Dendritic cell treated with granulocyte-macrophage colony-stimulating factor and Interleukin-4, amounts not matched to agents 40 ng/mL and 50 ng/mL, for 4 days (primary cell): ENCODE data around the gene UNKL.

Source experiments
- H3K27ac Mint-ChIP-seq: one replicate; pipeline ENCODE4 v1.8.0; 2022; ENCODE audit warnings: mild to moderate bottlenecking, mixed read lengths
- H3K27me3 Mint-ChIP-seq: one replicate; pipeline ENCODE4 v1.8.0; 2022; ENCODE audit warnings: mild to moderate bottlenecking, mixed read lengths
- H3K36me3 Mint-ChIP-seq: one replicate; pipeline ENCODE4 v1.8.0; 2022; ENCODE audit warnings: low read depth, mixed read lengths
- H3K4me1 Mint-ChIP-seq: one replicate; pipeline ENCODE4 v1.8.0; 2022; ENCODE audit warnings: low read depth, mixed read lengths
- H3K4me3 Mint-ChIP-seq: one replicate; pipeline ENCODE4 v1.8.0; 2022; ENCODE audit warnings: mild to moderate bottlenecking, moderate library complexity, mixed read lengths
- H3K9me3 Mint-ChIP-seq: one replicate; pipeline ENCODE4 v1.8.0; 2022; ENCODE audit warnings: mixed read lengths
- intact Hi-C: fragments of 100-400 bp; cut with micrococcal nuclease; formaldehyde crosslinking; loops from one replicate; pipeline ENCODE4 v1.15.0; 2022

Gene UNKL

DNA sequence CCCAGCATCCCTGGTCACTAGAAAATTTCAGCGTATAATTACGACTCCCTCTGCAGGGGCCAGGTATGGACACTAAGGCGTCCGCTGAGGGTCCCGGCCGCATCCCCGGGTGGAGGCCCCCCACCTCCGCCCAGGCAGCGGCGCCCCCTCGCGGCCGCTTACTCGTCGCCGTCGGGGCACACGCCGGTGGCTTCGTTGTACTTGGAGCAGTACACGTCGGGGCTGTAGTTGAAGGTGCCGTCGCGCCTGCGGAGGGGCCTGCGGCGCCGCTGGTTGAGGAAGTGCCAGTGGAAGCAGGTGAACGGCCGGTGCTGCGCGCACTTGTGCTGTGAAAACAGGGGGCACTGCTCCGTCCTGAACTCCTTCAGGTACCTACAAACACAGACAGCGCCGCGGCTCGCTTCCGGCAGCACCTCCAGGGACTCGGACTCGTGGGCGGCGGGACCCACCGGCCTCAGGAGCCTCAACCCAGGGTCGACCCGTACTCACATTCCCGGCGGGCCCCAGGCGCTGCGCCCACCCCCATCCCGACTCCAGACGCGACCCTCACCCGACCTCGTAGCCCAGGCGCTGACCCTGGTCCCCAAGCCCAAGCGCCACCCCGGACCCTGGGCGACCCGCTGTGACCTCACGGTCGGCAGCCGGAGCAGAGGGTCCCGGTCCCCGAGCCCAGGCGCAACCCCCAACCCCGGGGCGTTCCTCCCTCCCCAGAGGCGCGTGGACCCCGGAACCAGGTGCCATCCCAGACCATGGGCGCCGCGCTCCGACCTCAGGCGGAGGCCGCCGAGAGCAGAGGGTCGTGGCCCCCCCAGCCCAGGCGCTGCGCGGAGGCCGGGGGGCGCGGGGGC lies 596 bp downstream of the UNKL start:
- intact Hi-C loops = loop anchor here (10.0 kb wide), 1 partner anchor 49 kb away; no protein-coding TSS in a partner anchor

DNA sequence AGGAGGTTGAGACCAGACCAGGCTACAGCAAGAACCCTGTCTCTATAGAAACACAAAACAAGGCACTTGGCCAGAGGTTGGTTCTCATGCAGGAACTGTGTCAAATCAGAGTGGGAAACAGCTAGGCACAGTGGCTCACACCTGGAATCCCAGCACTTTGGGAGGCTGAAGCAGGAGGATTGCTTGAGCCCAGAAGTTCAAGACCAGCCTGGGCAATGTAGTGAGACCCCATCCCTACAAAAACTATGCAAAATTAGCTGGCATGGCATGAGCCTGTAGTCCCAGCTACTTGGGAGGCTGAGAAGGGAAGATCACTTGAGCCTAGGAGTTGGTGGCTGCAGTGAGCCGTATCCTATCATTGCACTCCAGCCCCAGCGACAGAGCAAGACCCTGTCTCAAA lies 1.7 kb downstream of the UNKL start:
- peaks cover 24% of the 10 kb centered on the region for H3K4me1 Mint-ChIP-seq
- H3K27me3 Mint-ChIP-seq = no peaks in the 10 kb centered on the region
- H3K4me3 Mint-ChIP-seq = peak overlapping the region; percentile 13
- H3K27ac Mint-ChIP-seq = no peak overlapping the region
- H3K36me3 Mint-ChIP-seq = peaks cover 37% of the 10 kb centered on the region
- intact Hi-C loops = loop anchor here (10.0 kb wide), 1 partner anchor 48 kb away; no protein-coding TSS in a partner anchor
- no peaks in the 10 kb centered on the region for H3K9me3 Mint-ChIP-seq

More for the DNA sequence above, 596 bp downstream of the UNKL start:
- H3K36me3 Mint-ChIP-seq = peaks cover 42% of the 10 kb centered on the region
- peak overlapping the region; percentile 82 for H3K4me3 Mint-ChIP-seq
- H3K27ac Mint-ChIP-seq = peak overlapping the region; percentile 79
- H3K27me3 Mint-ChIP-seq = no peaks in the 10 kb centered on the region
- H3K9me3 Mint-ChIP-seq = no peaks in the 10 kb centered on the region
- H3K4me1 Mint-ChIP-seq = peaks cover 23% of the 10 kb centered on the region

DNA sequence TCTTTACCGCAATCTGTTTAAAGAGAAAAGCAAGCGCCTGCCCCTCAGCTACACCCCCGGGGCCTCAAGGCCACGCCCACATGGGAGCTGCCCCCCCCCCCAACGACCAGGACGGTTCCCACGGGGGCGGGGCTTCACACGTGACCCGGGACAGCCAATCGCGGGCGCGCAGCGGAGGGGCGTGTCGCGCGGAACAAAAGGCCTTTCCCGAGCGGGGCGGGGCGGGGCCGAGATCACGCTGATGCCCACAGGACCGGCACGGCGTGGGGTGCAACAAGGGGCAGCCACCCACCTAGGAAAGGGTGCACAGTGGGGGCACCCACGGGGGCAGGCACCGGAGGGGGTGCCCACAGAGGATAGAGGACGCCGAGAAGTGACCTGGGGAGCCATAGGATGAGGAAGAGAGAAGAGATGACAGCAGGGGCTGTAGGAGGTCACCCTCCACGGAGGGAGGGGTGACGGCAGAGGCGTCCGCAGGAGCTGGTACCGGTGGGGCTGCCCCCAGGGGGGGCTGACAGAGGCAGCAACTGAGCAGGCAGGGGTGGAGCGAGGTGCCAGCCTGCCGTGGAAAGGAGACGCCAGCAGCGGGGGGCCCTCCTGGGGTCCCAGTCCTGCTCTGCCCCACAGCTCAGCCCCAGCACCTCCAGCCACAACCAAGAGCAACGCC lies 6.2 kb downstream of the UNKL start:
- H3K27ac Mint-ChIP-seq = peak overlapping the region; percentile 65
- peak overlapping the region; percentile 93 for H3K4me3 Mint-ChIP-seq
- peaks cover 17% of the 10 kb centered on the region for H3K4me1 Mint-ChIP-seq
- no peaks in the 10 kb centered on the region for H3K27me3 Mint-ChIP-seq
- no peaks in the 10 kb centered on the region for H3K9me3 Mint-ChIP-seq
- intact Hi-C loops = loop anchor here (10.0 kb wide), 1 partner anchor 94 kb away; no protein-coding TSS in a partner anchor
- peaks cover 81% of the 10 kb centered on the region for H3K36me3 Mint-ChIP-seq

DNA sequence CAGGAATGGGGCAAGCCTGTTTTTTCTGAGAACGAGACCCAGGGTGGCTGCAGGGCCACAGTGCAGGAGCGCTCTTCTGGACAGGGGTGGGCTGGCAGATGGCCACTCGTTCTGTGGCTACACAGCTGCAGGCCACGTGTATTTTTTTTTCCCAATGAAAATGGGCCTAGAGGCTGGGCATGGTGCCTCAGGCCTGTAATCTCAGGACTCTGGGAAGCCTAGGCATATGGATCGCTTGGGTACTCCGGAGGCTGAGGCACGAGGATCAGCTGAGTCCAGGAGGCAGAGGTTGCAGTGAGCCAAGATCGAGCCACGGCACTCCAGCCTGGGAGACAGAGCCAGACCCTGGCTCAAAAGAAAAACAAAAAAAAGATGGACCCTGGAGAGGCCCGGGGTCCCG lies 6.8 kb downstream of the UNKL start:
- no peaks in the 10 kb centered on the region for H3K27me3 Mint-ChIP-seq
- peak overlapping the region; percentile 93 for H3K4me3 Mint-ChIP-seq
- H3K36me3 Mint-ChIP-seq = peaks cover 84% of the 10 kb centered on the region
- H3K9me3 Mint-ChIP-seq = no peaks in the 10 kb centered on the region
- intact Hi-C loops = loop anchor here (10.0 kb wide), 1 partner anchor 93 kb away; no protein-coding TSS in a partner anchor
- peak overlapping the region; percentile 65 for H3K27ac Mint-ChIP-seq
- H3K4me1 Mint-ChIP-seq = peaks cover 17% of the 10 kb centered on the region

DNA sequence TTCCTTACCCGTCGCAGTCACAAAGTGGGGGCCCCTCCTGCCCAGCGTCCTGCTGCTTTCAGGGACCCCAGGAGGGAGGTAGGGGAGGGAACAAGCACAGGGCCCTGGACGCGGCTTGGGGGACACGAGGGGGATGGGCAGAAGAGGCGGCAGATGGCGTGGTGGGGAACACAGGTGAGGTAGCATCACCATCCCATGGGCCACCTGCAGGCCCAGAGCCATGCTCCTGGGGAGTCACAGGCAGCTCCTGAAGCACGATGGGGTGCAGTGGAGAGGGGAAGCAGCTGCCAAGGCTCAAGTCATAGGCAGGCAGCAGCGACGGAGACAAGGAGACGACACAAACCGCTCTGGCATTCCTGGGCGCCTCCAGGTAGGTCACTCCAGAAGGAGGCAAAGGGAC lies 10.8 kb downstream of the UNKL start:
- H3K4me1 Mint-ChIP-seq = peaks cover 12% of the 10 kb centered on the region
- no peaks in the 10 kb centered on the region for H3K27me3 Mint-ChIP-seq
- H3K36me3 Mint-ChIP-seq = peaks cover 95% of the 10 kb centered on the region
- intact Hi-C loops = loop anchor here (10.0 kb wide), 1 partner anchor 89 kb away; no protein-coding TSS in a partner anchor
- H3K4me3 Mint-ChIP-seq = no peak overlapping the region
- H3K9me3 Mint-ChIP-seq = no peaks in the 10 kb centered on the region
- H3K27ac Mint-ChIP-seq = no peak overlapping the region

DNA sequence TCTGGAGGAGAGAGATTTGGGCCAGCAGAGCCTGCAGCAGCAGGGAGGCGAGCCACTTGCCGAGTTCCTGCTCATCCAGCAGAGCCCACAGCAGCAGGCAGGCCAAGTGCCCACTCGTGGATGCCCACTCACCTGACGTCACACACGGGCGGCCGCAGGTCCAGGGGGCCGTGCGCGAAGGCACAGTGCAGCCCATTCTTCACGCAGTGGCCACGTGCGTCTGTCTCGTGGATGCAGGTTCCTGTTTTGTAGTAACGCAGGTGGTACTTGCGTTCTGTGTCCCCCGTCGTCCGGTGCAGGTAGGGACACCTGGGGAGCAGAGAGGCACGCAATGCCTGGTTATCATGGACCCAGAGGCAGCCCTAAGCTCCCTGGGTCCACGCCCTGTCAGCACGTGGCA lies 11.5 kb downstream of the UNKL start:
- Mint-ChIP-seq H3K36me3 (peaks cover 98% of the 10 kb centered on the region), H3K9me3 (no peaks in the 10 kb centered on the region), H3K27me3 (no peaks in the 10 kb centered on the region), H3K4me1 (peaks cover 5% of the 10 kb centered on the region), H3K27ac (no peak overlapping the region), H3K4me3 (no peak overlapping the region)
- intact Hi-C loops = loop anchor here (10.0 kb wide), 1 partner anchor 88 kb away; no protein-coding TSS in a partner anchor

DNA sequence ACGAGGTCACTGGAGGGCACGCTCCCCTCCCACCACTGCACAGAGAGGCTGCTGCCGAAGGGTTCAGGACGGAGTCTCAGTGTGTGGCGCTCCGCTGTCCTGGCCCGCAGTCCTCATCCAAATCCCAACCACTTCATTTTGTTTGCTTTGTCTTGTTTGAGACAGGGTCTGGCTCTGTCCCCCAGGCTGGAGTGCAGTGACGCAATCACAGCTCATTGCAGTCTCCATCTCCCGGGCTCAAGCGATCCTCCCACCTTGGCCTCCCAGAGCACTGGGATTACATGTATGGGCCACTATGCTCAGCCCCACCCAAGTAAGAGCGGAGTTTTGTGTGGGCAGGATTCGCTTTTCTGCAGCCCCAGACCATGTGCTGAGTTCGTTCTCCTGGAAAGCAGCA lies 12.7 kb downstream of the UNKL start:
- intact Hi-C loops = loop anchor here (10.0 kb wide), 1 partner anchor 87 kb away; no protein-coding TSS in a partner anchor
- H3K36me3 Mint-ChIP-seq = peaks cover 96% of the 10 kb centered on the region
- H3K27ac Mint-ChIP-seq = no peak overlapping the region
- no peak overlapping the region for H3K4me3 Mint-ChIP-seq
- H3K27me3 Mint-ChIP-seq = no peaks in the 10 kb centered on the region
- no peaks in the 10 kb centered on the region for H3K9me3 Mint-ChIP-seq
- no peaks in the 10 kb centered on the region for H3K4me1 Mint-ChIP-seq

DNA sequence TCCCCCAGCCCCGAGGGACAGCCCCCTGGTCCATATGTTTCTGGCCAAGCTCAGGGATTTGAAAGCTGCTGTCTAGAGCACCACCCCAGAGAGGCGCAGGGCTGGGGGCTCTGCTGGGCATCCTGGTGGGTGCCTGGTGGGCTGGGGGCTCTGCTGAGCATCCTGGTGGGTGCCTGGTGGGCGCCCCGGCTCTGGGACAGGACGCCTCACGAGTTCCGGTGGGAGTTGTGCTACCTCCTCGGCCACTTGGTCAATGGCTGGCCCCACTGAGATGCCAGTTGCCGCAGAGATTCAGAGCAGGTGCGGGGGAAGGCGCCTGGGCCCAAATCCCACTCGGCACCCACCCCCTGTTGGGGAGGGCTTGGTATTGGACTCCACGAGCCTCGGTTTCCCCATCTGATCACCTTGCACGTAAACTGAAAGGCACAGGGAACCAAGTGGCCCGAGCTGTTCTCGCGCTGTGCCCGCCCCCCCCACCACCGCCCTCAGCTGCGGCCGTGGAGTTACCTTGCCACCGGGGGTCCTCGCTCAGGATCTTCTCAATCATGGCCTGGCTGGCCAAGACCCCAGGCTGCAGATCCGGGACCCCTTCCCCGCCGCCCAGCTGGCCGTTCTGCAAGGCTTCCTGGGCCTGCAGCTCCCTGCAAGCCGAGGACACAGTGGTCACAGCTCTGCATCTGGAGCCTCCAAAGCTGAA lies 13.3 kb downstream of the UNKL start:
- Mint-ChIP-seq H3K4me3 (no peak overlapping the region), H3K27me3 (no peaks in the 10 kb centered on the region), H3K36me3 (peaks cover 96% of the 10 kb centered on the region), H3K9me3 (no peaks in the 10 kb centered on the region), H3K27ac (no peak overlapping the region), H3K4me1 (no peaks in the 10 kb centered on the region)
- intact Hi-C loops = loop anchor here (10.0 kb wide), 1 partner anchor 86 kb away; no protein-coding TSS in a partner anchor

DNA sequence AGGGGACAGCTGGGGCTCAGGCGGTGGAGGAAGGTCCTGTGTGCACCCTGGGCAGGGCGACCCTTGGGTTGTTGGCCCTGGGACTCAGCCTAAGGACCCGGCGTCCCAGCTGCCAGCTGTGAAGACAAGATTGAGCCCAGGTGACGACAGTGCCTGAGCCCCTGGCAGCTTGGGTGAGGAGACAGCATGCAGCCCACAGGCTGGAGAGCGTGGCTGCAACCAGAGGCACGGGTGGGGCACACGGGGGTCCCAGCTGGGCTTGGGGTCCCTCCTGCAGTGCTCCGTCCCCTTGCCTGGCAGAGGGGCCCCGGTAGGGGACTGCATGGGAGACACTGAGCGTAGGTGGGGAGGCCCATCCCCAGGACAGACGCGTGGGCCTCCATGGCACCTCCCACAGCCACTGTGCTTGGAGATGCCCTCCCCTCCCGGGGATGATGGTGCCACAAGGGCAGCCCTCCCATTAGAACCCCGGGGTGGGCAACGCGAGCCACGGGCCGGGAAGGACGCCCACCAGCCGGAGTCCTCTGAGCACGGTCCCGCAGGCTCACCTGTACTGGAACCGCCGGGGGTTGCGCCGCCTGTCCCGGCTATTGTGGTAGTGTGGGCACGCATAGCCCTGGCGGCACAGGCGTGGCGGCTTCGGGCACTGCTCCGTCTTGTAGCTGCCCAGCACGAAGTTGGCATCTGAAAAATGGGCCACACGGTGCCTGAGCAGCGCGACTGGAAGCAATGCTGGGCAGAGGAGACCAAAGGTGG lies 15.5 kb downstream of the UNKL start:
- Mint-ChIP-seq H3K4me1 (no peaks in the 10 kb centered on the region), H3K36me3 (peaks cover 96% of the 10 kb centered on the region), H3K4me3 (no peak overlapping the region), H3K27ac (no peak overlapping the region), H3K27me3 (no peaks in the 10 kb centered on the region), H3K9me3 (no peaks in the 10 kb centered on the region)
- intact Hi-C loops = no loop called here

DNA sequence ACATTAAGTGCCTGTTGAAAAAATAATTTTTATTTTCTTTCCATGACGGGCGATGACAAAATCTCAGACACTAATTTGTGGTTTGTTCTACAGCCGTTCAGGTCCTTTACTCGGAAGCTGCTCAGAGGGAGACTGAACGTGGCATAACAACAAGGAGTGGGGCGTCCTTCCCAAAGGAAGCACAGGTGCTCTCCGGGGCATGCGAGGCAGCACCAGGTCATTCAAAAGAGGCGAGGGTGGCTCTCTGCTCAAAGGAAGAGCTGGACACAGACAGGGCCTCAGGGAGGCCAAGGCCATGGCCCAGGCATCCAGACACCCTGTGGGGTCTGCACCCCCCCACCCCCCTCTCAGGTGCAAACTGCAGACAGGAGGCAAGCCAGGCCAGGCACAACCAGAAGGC lies 16.2 kb downstream of the UNKL start:
- Mint-ChIP-seq H3K4me3 (no peak overlapping the region), H3K27ac (no peak overlapping the region), H3K27me3 (no peaks in the 10 kb centered on the region), H3K9me3 (no peaks in the 10 kb centered on the region), H3K4me1 (no peaks in the 10 kb centered on the region), H3K36me3 (peaks cover 96% of the 10 kb centered on the region)
- intact Hi-C loops = no loop called here

DNA sequence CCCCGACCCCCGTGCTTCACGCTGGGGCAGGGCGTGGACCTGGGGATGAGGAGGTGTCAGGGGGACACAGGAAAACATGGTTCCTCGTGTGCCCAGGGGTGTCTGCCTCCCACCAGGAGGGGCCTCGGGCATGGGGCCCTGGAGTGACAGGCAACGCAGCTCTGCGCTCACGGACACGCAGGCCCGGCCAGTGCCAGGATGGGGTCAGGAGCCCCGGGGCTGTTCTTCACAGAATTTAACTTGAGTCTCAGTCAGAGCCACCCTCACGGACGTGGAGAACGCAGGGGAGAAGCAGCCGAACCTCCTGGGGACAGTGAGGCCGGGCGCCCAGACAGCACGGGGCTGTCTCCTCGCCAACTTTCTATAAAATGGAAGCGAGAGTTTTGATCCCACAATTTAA lies 16.7 kb downstream of the UNKL start:
- no peaks in the 10 kb centered on the region for H3K4me1 Mint-ChIP-seq
- intact Hi-C loops = no loop called here
- H3K36me3 Mint-ChIP-seq = peaks cover 96% of the 10 kb centered on the region
- H3K27ac Mint-ChIP-seq = no peak overlapping the region
- no peak overlapping the region for H3K4me3 Mint-ChIP-seq
- no peaks in the 10 kb centered on the region for H3K27me3 Mint-ChIP-seq
- no peaks in the 10 kb centered on the region for H3K9me3 Mint-ChIP-seq

DNA sequence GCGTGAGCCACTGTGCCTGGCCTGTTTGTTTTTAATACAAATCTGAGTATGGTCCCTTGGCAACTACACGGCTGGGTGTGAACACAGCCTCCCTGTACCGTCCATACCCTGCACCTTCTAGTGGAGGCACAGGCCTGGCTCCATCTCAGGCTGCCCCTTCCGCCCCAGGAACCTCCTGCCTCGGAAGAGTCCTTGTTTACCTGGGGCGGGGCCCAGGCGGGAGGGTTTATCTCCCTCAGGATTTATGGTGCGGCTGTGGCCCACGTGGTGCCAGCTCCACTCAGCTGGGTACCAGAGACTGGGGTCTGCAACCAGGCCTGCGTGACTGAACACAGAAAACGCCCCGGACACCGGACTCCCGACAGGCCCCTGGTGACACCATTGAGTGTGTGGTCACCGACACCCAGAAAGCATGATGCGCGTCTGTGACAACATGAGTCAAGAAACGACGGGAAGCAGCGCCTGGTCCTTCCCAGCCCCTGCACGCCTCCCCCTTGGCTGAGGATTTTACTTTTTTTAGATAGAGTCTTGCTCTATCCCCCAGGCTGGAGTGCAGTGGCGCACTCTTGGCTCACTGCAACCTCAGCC lies 19.0 kb downstream of the UNKL start:
- Mint-ChIP-seq H3K4me1 (no peaks in the 10 kb centered on the region), H3K9me3 (no peaks in the 10 kb centered on the region), H3K27me3 (no peaks in the 10 kb centered on the region), H3K27ac (no peak overlapping the region), H3K36me3 (peaks cover 96% of the 10 kb centered on the region), H3K4me3 (no peak overlapping the region)
- intact Hi-C loops = no loop called here

DNA sequence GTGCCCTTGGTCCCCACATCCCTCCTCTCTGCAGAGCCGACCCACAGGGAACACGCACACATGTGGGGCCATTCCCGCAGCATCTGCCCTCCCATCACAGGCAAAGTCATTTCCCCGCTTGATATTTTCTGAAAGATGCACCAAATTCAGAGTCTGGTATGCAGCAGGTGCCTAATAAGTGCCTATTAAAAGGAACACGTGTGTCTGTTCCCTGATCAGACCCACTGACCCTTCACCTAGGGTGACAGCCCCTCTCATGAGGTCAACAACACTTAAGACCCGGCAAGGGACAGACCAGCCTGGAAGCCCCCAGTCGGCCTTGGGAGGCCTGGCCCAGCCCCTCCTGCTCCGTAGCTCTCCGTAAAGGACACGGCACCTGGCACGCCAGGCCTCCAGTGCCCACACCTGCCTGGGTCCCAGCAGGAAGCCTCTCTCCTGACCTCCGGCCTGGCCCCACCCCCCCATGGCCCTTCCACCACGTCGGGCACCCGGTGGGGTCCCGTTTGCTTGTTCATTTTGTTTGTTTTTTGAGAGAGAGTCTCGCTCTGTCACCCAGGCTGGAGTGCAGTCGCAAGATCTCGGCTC lies 20.0 kb downstream of the UNKL start:
- Mint-ChIP-seq H3K4me3 (no peak overlapping the region), H3K27ac (no peak overlapping the region), H3K4me1 (no peaks in the 10 kb centered on the region), H3K36me3 (peaks cover 96% of the 10 kb centered on the region), H3K27me3 (no peaks in the 10 kb centered on the region), H3K9me3 (no peaks in the 10 kb centered on the region)
- intact Hi-C loops = no loop called here
